ENCODE measurements around the gene WDR35.

Gene WDR35

DNA sequence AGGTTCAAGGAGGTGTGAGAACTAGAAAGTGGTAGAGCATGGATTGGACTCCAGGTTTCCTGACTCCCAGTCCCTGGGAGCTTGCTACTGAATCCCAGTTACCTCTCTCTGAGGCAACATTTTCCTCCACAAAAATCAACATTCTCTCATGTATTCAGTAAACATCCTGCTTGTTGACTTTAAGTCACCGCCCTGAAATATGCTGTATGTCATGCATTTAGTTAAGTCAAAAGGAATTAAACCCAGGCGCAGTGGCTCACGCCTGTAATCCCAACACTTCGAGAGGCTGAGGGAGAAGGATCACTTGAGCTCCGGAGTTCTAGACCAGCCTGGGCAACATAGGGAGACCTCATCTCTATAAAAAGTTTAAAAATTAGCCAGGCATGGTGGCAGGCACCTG lies 18.8 kb upstream of the WDR35 start:
- no peak for DNase-seq

- DNase-seq = no peak
Measured at GRCh38 chr2:20005891-20006470, 16.1 kb upstream of the WDR35 start.

- no peak for DNase-seq
Measured at GRCh38 chr2:20005067-20005627, 15.2 kb upstream of the WDR35 start.

DNA sequence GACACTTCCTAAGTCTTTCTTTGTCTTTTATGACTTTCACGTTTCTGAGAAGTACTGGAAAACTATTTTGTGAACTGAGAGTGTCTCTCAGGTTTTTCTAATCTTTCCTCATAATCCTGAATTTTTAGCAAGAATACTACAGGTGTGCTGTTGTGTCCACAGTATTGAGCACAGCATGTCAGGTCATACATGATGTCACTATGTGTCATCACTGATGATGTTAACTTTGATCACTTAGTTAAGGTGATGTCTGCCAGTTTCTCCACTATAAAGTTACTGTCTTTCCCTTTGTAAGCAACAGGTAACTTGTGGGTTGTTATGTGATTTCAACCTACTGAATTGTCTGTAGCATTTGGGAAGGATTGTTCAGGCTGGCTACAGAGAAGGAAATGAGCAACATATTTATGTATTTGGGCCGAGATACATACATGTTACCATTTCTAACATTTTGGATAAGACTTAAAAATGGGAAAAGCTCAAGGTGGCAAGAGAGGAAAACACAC lies 11.5 kb upstream of the WDR35 start:
- no peak for DNase-seq

- DNase-seq = no peak
Measured at GRCh38 chr2:19993731-19994130, 3.8 kb upstream of the WDR35 start.

- no peak for DNase-seq
Measured at GRCh38 chr2:19991895-19992294, 2.0 kb upstream of the WDR35 start.

- DNase-seq = no peak
Measured at GRCh38 chr2:19990416-19990728, 467 bp upstream of the WDR35 start.

DNA sequence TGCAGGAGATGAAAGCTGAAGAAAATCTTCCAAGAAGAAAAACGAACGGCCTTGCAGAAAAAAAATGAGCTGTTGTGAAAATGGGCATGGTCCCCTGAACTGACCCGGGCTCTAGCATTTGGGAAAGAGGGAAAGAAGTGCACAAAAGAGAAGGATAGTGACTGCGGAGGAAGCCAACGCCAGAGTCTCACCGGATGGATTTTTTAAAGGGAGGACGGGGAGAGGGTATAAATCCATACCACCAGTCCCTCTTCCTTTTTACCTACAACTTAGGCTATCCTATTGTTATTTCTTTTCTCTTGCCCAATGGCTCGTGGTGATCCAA lies 601 bp downstream of the WDR35 start:
- DNase-seq = no peak

DNA sequence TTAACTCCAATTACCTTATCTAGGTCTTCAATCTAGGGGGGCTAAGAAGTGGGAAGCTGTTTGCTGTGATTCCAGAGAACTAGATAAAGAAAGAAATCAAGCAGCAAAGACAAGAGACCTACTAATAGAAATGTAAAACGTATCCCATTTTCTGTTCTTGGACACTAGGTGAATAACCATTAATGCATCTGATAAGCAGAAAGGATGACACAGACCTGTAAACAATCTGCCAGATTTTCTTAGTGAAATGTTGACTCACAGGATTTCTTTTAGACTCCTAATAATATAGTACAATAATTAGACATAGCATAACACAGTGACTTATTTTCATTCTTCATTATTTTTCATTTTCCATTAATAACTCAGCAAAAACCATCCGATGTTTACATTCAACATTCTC lies 1.3 kb downstream of the WDR35 start:
- no peak for DNase-seq

GRCh38 chr2:19987936-19988335 lies 2.0 kb downstream of the WDR35 start:
- no peak for DNase-seq

DNA sequence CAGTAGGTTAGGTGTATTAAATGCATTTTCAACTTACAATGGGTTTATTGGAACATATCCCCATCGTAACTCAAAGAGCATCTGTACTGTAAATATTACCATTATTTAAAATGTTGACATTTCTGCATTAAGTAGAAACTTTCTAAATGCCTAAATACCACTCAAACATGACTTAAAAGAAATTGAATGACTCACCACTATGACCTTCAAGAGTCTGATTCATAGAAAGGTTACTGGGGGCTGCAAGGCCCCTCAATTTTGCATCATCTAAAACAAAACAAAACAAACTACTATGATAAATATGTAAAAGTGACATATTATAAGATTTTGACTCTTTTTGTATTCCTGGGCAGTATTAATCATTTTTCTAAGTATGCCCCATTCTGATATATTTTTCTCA lies 7.6 kb downstream of the WDR35 start:
- no peak for DNase-seq

GRCh38 chr2:19979932-19980331 lies 10.0 kb downstream of the WDR35 start:
- no peak for DNase-seq

DNA sequence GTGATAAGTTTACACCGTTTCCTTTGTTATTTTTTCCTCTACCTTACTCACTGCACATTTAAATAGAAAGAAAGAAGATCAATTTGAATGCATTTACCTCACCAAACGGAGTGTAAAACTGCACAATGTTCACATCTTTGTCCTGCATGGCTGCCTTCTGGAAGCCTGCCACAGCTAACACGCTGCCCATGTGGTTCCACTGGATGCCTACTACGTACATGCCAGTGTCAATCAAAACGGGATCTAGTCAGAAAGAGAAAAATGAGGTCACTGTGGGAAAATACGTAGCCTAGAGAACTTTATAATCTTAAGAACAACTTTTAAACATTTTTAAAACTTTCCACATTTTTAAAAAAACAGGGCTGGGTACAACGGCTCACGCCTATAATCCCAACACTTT lies 16.4 kb downstream of the WDR35 start:
- DNase-seq = no peak

GRCh38 chr2:19971691-19972090 lies 18.2 kb downstream of the WDR35 start:
- DNase-seq = peak in 1 of 2 donors; percentile 28

DNA sequence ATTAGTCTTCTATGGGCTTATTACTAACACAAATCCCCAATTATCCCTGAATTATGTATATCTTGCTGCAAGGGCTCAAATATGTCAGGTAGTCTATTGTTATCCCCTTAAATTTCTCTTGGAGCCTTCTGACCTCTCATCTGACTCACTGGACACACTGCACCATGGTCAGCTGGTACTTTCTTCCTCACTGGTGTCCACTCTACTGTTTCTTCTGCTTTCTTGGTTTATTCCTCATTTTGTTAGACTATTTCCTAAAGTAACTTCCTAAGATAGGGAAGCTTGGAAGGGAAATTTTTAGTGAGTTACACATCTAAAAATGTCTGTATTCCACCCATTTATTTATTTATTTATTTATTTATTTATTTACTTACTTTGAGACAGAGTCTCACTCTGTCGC lies 26.5 kb downstream of the WDR35 start:
- DNase-seq = no peak

DNA sequence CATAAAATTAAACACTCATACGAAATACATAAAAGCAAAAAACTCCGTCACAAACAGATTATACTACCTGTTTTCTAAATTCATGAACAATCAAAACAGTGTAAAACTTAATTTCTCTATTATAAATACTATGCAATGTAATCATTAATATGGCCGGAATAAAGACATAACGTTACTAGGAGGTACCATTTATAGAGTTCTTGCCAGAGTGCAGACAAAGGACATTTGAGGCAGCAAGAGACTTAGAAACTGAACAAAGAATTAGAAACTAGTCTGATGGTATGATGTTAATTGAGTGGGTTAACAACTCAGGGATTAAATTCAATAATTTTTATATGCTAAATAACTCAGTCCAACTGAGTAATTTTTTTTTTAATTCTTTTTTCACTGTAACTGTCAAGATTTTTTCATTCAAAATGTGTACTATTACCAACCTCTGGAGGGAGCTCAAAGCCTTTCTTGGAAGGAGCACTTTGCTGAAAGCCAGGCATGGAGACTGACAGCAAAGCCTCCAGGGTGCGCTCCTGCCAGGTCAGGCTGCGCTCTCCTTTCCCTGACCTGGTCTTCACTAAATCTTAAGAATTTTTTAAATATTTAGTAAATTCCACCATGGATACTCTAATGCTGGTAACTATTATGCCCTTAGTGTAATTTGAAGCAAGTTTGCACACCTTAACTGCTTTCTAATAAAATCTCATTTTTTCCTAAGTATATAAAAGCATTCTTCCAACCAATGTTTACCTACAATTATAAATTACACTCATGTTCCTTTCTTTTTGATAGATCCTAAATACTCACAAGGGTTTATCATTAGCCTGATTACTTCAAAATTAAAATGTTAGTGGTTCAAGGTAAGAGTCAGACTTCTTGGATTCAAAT lies 34.1 kb downstream of the WDR35 start:
- peak; percentile 25 to 65 for DNase-seq

GRCh38 chr2:19949071-19949470 lies 40.8 kb downstream of the WDR35 start:
- no peak for DNase-seq

GRCh38 chr2:19947184-19947940 lies 42.5 kb downstream of the WDR35 start:
- no peak for DNase-seq

DNA sequence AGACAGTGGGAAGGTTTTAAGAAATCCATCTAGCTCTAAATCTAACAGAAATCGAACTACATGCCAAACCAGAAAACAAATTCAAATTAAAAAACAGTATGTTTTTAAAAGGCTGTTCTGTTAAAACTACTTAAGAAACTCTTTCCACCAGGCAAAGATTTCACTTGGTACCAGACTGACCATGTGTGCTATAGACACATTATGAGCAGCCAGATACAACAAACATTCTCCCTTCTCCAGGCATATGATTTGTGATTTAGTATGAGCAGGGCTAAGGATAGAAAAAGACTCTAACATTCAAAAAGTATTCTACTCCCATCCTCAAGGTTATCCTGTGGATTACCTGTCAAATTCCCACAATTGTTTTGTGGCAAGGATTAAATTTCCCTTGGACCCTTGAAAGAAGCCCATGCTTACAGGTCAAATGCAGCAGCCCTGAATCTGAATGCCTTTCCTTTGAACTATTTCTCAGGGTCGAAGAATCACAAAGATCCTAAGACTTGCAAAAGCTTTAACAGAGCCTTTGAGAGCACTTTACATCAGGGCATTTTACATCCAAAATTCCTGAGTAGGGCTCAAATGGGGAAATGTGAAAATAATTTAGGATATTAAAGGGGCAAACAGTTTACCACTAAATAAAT lies 45.6 kb downstream of the WDR35 start:
- no peak for DNase-seq

DNA sequence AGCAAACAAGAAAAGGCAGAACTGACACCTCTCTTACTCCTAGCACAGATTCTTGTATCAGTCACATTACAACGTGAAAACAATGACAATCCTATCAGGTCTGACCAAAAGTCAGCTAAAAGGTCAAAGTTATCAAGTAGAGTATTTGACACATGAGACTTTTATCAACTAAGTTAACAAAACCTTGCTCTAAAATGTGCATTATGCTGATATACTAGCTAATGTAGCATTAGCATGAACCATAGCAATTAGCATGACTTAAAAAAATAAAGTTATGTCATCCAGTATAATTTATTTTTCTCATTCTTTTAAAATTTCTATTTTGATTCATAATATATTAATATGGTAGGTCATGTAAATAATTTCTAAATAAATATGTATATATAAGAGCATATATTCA lies 46.7 kb downstream of the WDR35 start:
- DNase-seq = no peak

GRCh38 chr2:19942199-19942598 lies 47.7 kb downstream of the WDR35 start:
- no peak for DNase-seq

DNA sequence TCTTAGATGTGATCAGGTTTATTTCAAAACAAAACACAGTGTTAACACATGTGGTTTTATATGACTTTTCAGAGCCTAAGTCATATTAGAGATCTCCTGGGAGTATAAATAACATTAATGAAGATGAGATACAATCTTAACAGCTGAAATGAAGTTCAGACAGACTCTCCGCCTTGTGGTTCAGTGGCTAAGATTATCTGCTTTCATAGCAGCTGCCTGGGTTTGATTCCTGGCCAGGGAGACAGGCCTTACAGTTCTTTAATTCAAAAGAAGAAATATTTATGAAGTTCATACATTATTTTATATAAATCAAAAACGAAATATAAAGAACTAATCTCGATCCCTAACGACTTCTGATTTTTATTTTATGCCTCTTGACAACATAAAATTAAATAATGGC lies 52.9 kb downstream of the WDR35 start:
- DNase-seq = no peak

GRCh38 chr2:19936203-19936602 lies 53.7 kb downstream of the WDR35 start:
- no peak for DNase-seq
